Fibroblast of lung (primary cell): ENCODE measurements around the gene SMPD3. TPM values are rescaled to one million over a fixed set of nuclear protein-coding genes. Genes with fewer than 3 reads are reported as not detected.

Experiments used
- DNase-seq, 2 donors: peaks; one replicate each; pipeline versions ENCODE4 v3.0.0 to v3.0.0-alpha.2; 2010; ENCODE audit warnings: low read depth in 2 of 2
- H2AFZ ChIP-seq: 2 replicates; pipeline ENCODE4 v1.5.1; 2012; ENCODE audit warnings: low read length, control low read depth, inconsistent platforms
- H3K27ac ChIP-seq: 2 replicates; pipeline ENCODE4 v1.5.1; 2011; ENCODE audit warnings: low read length, control low read depth; ENCODE audit not compliant: insufficient read depth
- H3K27me3 ChIP-seq: 2 replicates; pipeline ENCODE4 v1.5.1; 2011; ENCODE audit warnings: mild to moderate bottlenecking, low read length; ENCODE audit not compliant: control insufficient read depth, insufficient read depth
- H3K36me3 ChIP-seq: 2 replicates; pipeline ENCODE4 v1.5.1; 2011; ENCODE audit warnings: low read length; ENCODE audit not compliant: control insufficient read depth, insufficient read depth
- H3K4me1 ChIP-seq: 2 replicates; pipeline ENCODE4 v1.5.1; 2011; ENCODE audit warnings: low read length; ENCODE audit not compliant: control insufficient read depth, insufficient read depth; ENCODE audit errors: extremely low read depth
- H3K4me2 ChIP-seq: 2 replicates; pipeline ENCODE4 v1.5.1; 2011; ENCODE audit warnings: low read length, control low read depth; ENCODE audit not compliant: insufficient read depth; ENCODE audit errors: extremely low read depth
- H3K4me3 ChIP-seq, 4 experiments: fragments of 200-600 bp in 1 of 4; sonication (generic) in 1 of 4; replicated peaks in 1 of 4; 2 replicates each; pipeline ENCODE4 v1.5.1; 2011 to 2016; ENCODE audit warnings: low read length in 4 of 4, low read depth in 3 of 4, mild to moderate bottlenecking in 3 of 4, control low read depth in 2 of 4, inconsistent platforms in 1 of 4, mixed read lengths in 1 of 4; ENCODE audit not compliant: insufficient read depth in 1 of 4; ENCODE audit errors: control extremely low read depth in 1 of 4
- H3K79me2 ChIP-seq: 2 replicates; pipeline ENCODE4 v1.5.1; 2012; ENCODE audit warnings: mild to moderate bottlenecking, low read length, inconsistent platforms; ENCODE audit not compliant: control insufficient read depth, insufficient read depth
- H3K9ac ChIP-seq: 2 replicates; pipeline ENCODE4 v1.5.1; 2011; ENCODE audit warnings: mild to moderate bottlenecking, low read length, control low read depth; ENCODE audit not compliant: insufficient read depth
- H3K9me3 ChIP-seq: 2 replicates; pipeline ENCODE4 v1.5.1; 2012; ENCODE audit warnings: low read depth, low read length; ENCODE audit not compliant: control insufficient read depth, insufficient read depth
- H4K20me1 ChIP-seq: 2 replicates; pipeline ENCODE4 v1.5.1; 2011; ENCODE audit warnings: low read length; ENCODE audit not compliant: control insufficient read depth, insufficient read depth; ENCODE audit errors: extremely low read depth
- CTCF ChIP-seq, 2 donors: IDR thresholded peaks in 1 of 2; conservative IDR thresholded peaks in 1 of 2; 1 replicate in 1 of 2; 2 replicates in 1 of 2; pipeline ENCODE4 v1.5.1; 2011 to 2012; ENCODE audit warnings: low read length in 2 of 2, control low read depth in 1 of 2, inconsistent platforms in 1 of 2, low read depth in 1 of 2, mild to moderate bottlenecking in 1 of 2
- EZH2 ChIP-seq: IDR thresholded peaks from 2 replicates; pipeline ENCODE4 v1.5.1; 2012; ENCODE audit warnings: low read length, control low read depth, mild to moderate bottlenecking; ENCODE audit errors: missing control alignments
- polyA plus RNA-seq, 2 donors: library from polyadenylated mRNA; depleted of rRNA in 1 of 2; stranded (reverse) in 1 of 2; unstranded in 1 of 2; fragments of >200 nt; gene quantifications; 2 replicates each; pipeline ENCODE4 v1.2.1, GENCODE V29; 2011 to 2012; ENCODE audit warnings: missing spikeins in 1 of 2
- total RNA-seq: library from RNA; depleted of rRNA; stranded (reverse); fragments of >200 nt; gene quantifications from 2 replicates; pipeline ENCODE4 v1.2.1, GENCODE V29; 2014

Gene SMPD3
- total and polyA plus RNA-seq, 2 donors (not counting 1 experiment from before 2014, with no cell fraction given), result under 0.01 to 0.08 TPM

GRCh38 chr16:68473358-68474070 is 25.2 kb upstream of the SMPD3 start:
- no peak for TF ChIP-seq EZH2
- TF ChIP-seq CTCF (conservative IDR thresholded peaks at IDR 0.05 in 1 of 2, IDR thresholded peaks at IDR 0.05 in 1 of 2; ENCODE audit: low read depth in 1 of 2, low read length in 2 of 2), result no peak
- Histone ChIP-seq H3K27me3 (peaks cover 4% of the 10 kb centered on the region), H3K36me3 (no peaks in the 10 kb centered on the region), H3K4me1 (no peaks in the 10 kb centered on the region), H4K20me1 (no peaks in the 10 kb centered on the region), H3K9me3 (no peaks in the 10 kb centered on the region), H3K79me2 (no peaks in the 10 kb centered on the region), H3K4me3 (no peak overlapping the region), H3K9ac (no peak overlapping the region), H2AFZ (no peak overlapping the region), H3K4me2 (no peak overlapping the region), H3K27ac (no peak overlapping the region)
- no peak for DNase-seq

- H3K27me3 ChIP-seq, result peaks cover 4% of the 10 kb centered on the region
- H3K79me2 ChIP-seq, result no peaks in the 10 kb centered on the region
- TF ChIP-seq EZH2, result no peak
- TF ChIP-seq CTCF (conservative IDR thresholded peaks at IDR 0.05 in 1 of 2, IDR thresholded peaks at IDR 0.05 in 1 of 2; ENCODE audit: low read depth in 1 of 2, low read length in 2 of 2), result no peak
Measured at GRCh38 chr16:68472581-68472980, 24.3 kb upstream of the SMPD3 start.

GRCh38 chr16:68470461-68471150 is 22.3 kb upstream of the SMPD3 start:
- Histone ChIP-seq H3K27me3 (peaks cover 7% of the 10 kb centered on the region), H3K4me2 (peak overlapping the region; percentile 66), H3K27ac (no peak overlapping the region)

More at GRCh38 chr16:68472581-68472980, 24.3 kb upstream of the SMPD3 start:
- H3K4me3 ChIP-seq, result no peak overlapping the region
- H2AFZ ChIP-seq, result no peak overlapping the region
- H3K4me2 ChIP-seq, result no peak overlapping the region
- H3K9ac ChIP-seq, result no peak overlapping the region
- no peak overlapping the region for H3K27ac ChIP-seq
- H3K9me3 ChIP-seq, result no peaks in the 10 kb centered on the region
- no peaks in the 10 kb centered on the region for H3K4me1 ChIP-seq
- H4K20me1 ChIP-seq, result no peaks in the 10 kb centered on the region
- H3K36me3 ChIP-seq, result no peaks in the 10 kb centered on the region
- DNase-seq, result no peak

More at GRCh38 chr16:68470461-68471150, 22.3 kb upstream of the SMPD3 start:
- peak overlapping the region in 1 of 4 experiments; percentile 39 for H3K4me3 ChIP-seq
- peak; percentile 36 for TF ChIP-seq EZH2
- no peak for TF ChIP-seq CTCF (conservative IDR thresholded peaks at IDR 0.05 in 1 of 2, IDR thresholded peaks at IDR 0.05 in 1 of 2; ENCODE audit: low read depth in 1 of 2, low read length in 2 of 2)
- no peaks in the 10 kb centered on the region for H3K9me3 ChIP-seq
- no peak for DNase-seq
- H3K4me1 ChIP-seq, result no peaks in the 10 kb centered on the region
- no peak overlapping the region for H3K9ac ChIP-seq
- no peaks in the 10 kb centered on the region for H3K36me3 ChIP-seq
- no peaks in the 10 kb centered on the region for H3K79me2 ChIP-seq
- H2AFZ ChIP-seq, result peak overlapping the region; percentile 41
- no peaks in the 10 kb centered on the region for H4K20me1 ChIP-seq
